Pons (tissue), 1 donor: Measurements from ENCODE around the gene SYT8.
"Not testable (repeated sequence)": the region's sequence is repeated elsewhere in the genome, so short reads cannot be mapped to it uniquely, and the experiment has no call there.

Experiments used
- DNase-seq: peaks from one replicate; pipeline ENCODE4 v3.0.0-alpha.2; 2016; ENCODE audit warnings: low spot score

Gene SYT8

DNA sequence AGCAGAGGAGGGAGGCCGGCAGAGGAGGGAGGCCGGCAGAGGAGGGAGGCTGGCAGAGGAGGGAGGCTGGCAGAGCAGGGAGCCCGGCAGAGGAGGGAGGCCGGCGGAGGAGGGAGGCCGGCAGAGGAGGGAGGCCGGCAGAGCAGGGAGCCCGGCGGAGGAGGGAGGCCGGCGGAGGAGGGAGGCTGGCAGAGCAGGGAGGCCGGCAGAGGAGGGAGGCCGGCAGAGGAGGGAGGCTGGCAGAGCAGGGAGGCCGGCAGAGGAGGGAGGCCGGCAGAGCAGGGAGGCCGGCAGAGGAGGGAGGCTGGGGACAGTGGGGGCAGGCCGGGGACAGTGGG is 39.0 kb downstream of the SYT8 start:
- not testable (repeated sequence) for DNase-seq

DNA sequence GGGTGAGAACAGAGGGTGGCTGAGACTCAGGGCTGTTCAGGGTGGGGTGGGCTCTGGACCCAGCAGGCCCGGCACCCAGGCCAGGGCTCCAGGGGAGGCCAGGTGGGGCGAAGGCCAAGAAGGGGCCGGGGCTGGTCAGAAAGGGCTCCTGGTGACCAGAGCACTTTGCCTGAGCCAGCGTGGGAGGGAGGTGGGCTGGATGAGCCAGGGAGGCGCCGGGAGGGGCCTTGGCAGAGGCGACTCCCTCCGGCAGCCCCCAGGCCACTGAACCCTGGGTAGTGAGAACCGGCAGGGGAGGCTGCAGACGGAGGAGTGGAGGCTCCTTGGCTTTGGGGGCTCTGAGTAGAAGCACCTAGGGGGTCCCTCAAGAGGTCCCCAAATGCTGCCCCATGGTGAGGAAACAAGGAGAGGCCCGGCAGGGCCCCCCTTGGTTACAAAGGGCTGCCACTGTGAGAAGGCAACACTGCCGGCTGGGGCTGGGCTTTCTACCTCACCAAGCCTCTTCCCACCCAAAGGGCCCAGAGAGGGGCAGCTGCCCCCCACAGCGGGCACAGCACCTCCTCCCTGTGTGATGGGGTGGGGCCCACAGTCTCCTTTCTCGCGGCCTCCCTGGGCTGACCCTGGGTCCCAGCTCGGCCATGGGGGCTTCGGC is 39.8 kb downstream of the SYT8 start:
- not testable (repeated sequence) for DNase-seq

DNA sequence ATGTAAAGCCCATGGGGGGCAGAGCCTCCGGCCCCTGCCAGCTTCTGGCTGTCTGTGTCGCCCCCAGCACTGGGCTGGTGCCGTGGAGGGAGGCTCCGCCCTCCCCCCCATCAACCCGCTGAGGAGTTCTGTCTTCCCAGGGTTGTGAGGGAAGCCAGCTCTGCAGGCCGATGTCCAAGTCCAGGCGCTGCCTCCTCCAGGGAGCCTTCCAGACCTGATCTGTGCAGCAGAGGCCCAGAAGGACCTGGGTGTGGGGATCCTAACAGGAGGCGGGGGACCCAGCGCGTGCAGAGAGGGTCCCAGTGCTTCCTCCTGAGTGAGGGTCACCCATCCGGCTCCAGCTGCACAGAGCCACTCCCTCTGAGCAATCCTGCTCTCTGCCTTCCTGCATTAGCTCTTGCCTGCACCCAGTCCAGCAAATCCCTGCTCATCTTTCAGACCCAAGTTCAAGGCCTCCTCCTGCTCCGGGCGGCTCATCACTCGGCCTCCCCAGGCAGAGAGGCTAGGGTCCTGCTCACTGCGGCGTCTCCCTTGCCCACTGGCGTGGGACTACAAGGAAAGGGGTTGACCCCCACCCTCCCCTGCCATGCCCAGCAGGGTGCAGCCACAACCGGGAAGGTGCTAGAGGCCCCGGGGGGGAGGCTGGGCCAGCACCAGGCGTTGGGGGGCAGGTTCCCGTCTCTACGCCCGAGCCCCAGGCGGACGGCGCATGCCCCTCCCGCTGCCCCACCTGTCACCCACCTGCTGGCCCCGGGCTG is 40.5 kb downstream of the SYT8 start:
- no peak for DNase-seq

DNA sequence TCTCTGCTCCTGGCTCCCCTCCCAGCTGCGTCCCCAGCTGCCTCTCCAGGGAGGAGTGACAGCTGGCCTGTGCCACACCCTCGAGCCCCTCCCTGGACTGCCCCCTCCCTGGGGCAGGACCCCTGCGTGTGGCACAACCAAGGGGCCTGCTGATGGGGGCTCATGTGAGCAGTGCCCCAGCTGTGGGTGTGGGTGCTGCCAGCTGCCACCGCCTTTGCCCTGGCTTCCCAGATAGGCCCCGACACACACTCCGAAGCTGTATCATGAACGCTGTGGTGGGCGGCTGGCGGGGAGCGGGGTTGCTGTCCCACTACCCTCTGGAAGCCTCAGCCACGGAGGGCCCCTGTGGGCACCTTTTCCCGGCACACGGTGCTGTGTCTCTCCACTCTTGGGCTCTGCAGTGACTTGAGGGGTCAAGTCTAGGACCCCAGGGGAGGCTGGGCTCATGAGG is 41.1 kb downstream of the SYT8 start:
- DNase-seq = not testable (repeated sequence)

DNA sequence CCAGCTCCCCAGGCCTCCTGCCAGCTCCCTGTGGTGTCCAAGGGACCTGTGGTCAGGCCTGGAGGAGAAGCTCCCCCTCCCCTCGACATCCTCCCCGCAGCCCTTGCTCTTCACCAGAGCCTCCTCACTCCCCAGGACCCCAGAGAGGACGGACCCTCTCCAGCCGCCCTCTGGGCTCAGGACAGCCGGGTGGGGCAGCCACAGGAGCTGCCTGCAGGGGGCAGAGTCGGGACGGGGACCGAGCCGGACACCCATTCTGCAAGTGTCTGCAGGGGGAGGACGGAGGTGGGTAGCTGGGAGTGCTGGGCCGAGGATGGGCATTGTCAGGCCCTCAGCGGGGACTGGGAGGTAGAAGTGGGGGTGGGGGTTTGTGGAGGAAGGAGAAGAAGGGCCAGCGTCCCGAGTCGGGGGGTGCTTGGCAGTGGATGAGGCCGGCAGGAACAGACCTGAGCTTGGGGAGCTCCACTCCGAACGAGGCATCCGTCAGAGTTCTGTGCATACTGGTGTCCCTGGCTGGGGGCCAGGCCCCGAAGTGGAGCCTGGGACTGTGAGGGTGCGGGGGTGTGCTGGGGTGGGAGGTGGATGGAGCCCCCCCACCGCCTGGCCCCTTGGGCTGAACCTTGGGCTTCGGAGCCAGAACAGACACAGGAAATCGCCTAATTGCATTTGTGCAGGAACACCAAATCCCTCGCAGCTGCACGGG is 41.7 kb downstream of the SYT8 start:
- no peak for DNase-seq

DNA sequence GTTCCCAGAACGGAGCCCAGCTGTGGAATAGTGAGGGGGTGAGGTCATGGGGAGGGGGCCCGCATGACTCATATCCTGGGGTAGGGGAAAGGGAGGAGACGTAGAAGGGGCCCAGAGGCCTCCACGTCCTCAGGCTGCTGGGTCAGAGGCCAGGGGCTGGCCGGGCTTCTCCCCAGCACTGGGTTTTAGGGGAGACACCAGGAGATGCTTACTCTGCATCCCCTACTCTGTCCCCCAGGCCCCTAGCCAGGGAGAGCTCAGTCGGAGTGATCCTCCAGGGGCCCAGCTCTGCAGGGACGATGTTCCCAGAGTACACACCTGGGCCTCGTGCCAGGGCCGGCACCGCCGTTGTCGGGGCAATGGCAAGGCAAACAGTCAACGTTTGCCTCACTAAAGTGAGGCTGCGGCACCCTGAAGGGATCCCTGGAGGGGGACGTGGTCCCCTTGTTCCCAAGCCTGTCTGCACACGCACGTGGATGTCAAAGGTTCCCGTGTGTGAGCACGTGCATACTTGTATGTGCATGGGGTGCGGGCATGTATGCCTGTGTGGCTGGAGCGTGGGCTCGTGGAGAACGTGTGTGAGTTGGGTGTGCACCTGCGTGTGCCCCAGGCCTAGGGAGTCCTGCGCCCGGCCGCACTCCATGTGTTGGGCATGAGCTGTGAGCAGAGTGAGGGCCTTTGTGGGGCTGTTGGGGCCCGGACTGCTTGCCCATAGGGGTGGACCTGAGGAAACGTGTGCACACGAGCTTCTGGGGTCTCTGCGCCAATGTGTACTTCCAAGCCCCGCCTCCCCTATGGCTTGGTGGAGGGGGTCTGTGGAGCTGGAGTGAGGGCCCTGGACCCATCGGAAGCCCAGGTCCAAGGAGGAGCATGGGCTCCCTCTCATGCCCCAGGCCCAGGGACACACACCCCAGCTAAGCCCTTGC is 42.7 kb downstream of the SYT8 start:
- DNase-seq = no peak

DNA sequence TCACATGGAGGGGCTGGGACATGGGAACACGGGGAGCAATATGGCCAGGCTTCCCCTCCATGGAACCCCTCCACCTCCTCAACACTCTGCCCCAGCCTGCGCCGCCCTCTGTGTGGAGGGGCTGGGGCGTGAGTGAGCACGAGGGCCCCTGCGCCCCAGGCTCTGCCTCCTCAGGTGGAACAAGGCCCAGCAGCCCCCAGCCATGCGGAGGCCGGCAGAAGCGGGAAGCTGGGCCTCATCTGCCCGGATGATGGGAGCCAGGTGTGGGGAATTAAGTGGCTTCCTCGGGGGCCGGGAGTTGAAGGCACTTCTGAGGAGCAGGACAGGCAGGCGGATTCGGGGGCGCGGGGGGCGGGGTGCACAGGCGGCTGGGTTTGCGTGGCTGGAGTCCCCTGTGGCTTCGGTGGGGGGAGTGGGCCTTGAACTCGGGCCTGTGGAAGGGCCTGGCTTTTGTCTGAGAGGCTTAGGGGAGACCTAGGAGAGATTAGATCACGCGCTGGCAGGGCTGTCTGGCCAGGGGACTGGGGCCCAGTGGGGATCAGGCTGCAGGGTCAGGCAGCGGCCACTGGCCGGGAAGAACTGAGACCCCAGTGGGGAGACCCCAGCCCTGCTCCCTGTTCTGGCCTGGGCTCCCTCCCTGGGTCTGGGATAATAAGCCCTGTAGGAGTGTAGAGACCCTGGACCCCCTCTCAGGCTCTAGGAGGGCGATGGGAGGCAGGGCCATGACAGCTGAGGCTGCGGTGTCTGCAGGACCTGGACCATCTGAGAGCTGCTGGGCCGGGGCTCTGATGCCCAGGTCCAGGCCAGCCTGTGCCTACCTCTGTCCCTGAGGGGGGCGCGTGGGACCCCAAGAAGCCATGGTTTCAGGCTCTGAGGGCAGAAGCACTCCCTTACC is 43.6 kb downstream of the SYT8 start:
- no peak for DNase-seq

DNA sequence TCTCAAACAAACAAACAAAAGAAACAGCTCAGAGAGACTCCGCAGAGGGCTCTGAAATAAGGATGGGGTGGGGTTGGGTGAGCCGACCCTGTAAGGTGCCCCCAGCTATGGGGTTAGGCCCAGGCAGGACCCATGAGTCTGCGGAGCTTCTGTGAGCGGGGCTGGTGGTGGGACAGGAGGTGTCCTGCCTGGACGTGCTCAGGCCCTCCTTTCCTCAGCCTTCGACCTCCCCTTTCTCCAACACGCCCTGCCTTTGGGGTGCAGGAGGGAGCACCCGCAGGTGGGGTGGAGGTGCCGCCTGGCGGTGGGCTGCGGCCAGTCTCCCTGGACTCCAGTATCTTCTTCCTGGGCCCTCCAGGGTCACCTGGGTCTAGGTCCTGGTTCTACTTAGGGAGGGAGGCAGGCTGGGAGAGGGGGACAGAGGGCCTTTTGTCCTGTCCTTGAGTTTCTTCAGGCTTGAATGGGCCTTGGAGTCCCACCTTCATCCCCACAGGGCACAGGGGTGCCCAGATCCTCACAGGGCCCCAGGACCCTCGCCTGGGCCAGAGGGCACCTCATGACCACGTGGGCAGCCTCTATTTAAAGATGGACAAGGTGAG is 44.7 kb downstream of the SYT8 start:
- DNase-seq = no peak

DNA sequence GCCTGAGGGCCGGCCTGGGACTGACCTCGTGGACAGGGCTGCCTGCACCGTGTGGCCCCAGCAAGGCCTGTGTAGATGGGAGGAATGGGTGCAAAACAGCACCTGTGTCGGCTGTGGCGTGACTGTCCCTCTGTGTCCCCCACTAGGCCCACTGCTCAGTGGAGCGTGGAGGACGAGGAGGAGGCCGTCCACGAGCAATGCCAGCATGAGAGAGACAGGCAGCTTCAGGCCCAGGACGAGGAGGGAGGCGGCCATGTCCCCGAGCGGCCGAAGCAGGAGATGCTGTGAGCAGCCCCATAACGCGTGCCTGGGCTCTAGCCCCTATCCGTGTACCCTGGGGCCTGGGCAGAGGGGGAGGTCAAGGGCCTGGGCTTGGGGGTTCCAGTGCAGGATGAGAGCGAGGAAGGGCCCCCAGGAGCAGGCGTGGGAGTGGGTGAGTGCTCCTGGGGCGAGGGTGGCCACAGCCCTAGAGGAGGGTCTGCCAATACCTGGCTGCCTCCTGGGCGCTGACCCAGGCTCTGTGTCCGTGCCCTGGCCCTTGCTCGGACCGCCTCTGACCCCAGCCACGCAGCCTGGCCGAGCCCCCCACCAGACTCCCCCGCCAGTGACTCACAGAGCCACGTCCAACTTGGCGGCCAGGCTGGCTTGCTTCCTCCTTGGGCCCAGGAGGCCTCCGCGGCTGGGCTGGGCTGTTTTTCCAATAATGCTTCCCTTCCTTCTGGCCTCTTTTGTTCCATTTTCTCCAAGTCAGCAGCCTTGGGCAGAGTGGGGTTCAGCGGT is 45.3 kb downstream of the SYT8 start:
- DNase-seq = no peak

DNA sequence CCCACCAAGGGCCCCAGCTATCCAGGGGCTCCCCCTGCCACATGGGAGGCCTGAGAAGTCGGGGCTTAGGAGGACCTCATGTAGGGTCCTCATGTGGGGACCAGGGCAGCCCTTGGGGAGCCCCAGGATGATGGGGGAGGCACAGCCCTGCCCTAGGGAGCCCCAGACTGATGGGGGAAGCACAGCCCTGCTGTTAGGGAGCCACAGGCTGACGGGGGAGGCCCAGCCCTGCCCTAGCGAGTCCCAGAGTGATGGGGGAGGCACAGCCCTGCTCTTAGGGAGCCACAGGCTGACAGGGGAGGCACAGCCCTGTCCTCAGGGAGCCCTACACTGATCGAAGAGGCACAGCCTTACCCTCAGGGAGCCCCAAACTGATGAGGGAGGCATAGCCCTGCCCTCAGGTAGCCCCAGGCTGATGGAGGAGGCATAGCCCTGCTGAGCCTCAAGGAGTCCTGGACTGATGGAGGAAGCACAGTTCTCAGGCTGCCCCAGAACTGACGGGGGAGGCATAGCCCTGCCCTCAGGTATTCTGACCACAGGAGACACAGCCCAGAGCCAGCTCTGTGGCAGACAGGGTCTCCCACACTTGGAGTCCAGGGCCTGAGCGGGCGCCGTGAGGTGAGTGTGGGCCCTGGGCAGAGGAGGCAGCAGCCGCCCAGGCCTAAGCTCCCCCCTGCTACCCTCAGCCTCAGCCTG is 46.1 kb downstream of the SYT8 start:
- no peak for DNase-seq

DNA sequence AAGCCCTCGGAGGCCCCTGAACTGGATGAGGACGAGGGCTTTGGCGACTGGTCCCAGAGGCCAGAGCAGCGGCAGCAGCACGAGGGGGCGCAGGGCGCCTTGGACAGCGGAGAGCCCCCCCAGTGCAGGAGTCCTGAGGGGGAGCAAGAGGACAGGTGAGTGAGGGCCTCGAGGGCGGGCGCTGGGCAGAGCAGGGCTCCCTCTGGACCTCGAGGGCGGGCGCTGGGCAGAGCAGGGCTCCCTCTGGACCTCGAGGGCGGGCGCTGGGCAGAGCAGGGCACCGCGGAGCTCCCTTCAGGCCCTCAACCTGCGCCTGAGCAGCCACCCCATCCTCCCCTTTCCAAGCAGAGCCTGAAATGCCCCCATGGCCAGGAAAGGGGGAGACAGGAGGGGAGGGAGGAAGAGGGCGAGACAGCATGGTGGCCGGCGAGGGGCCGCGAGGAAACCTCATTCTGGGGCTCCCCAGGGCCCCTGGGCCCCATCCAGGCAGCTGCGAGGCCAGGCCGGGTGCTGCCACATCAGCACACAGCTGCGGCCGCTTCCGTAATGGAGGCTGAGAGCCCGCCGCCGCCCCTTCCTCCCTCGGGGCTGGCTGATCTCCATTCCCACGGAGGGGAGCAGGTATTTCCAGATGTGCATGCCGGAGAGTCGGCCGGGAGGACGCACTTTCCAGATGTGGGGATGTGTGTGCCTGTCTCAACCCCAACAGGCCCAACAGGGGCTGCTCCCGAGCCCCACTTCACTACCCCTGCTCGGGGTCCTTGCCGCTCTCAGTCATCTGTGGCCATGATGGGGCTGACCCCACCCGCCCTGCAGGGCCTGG is 46.9 kb downstream of the SYT8 start:
- DNase-seq = no peak

DNA sequence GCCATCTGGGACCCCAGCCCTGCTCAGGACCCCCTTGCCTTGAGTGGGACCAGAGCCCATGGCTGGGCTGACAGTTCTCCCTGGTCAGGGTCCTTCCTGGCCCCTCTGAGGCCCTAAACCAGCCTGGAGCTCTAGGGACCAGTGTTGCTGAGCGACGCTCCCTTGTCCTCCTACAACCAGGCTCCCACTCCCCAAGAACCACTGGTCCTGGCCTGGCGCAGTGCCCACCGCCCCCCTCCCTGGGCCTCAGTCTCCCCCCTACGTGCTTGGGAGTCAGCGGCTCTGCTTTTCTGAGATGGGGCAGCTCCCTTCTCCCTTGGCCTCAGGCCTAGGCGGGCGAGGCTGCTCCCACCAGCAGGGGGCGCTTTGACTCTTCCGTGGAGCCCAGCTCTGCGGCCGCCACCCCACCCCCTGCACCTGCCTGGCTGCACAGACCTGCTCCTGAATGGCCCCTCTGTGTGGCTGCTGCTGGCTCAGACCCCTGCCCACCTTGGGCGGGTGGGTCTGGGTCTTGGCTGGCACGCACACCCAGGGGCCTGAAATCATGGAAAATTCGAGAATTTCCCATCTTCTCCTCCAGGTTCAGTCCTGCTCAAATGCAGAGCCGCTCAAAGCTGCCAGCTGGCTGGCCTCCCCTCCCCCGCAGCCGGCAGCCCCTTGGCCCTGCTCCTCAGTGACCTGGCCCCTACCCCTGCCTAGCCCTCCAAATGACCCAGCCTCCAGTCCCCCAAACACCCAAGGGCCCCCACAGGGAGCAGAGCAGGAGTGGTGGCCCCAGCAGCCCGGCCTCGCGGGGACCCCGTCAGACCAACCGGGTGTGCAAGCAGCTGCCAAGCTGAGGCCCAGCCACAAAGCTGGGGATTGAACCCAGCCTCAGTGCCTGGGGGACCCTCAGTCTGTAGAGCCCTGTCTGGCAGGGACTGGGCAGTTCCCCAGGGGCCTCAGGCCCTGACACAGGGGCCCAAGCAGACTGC is 47.8 kb downstream of the SYT8 start:
- peak; percentile 36 for DNase-seq

DNA sequence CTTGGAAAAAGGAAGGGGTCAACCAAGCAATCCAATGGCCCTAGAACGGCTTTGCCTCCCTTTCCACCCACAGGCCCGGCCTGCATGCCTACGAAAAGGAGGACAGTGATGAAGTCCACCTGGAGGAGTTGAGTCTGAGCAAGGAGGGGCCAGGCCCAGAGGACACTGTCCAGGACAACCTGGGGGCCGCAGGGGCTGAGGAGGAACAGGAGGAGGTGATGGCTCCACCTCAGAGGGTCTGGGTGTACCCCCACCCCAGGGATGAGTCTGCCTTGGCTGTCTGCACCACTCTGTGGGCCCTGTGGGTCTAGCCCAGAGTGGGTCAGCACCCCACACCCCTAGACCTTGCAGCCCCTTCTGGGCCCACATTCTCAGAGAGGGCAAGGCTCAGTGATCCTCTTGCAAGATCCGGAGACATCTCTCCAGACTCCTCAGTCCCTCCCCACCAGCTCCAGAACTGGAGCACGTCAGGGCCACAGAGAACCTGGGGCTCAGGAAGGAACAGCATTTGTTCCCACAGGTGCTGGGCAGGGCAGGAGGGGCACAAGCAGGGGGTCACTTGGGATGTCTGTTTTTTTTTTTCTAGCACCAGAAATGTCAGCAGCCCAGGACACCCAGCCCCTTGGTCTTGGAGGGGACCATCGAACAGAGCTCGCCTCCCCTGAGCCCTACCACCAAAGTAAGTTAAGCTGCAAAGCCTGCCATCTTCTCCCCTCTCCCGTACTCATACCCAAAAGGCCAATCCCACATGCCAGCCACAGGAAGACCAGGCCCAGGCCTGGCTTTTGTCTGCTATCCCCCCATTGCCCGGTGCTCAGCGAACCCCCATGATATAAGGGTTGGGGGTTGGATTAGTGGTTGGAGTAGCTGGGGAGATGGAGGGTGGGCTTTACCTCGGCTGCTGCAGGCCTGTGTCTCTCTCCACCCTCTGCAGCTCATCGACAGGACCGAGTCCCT is 48.8 kb downstream of the SYT8 start:
- DNase-seq = no peak

DNA sequence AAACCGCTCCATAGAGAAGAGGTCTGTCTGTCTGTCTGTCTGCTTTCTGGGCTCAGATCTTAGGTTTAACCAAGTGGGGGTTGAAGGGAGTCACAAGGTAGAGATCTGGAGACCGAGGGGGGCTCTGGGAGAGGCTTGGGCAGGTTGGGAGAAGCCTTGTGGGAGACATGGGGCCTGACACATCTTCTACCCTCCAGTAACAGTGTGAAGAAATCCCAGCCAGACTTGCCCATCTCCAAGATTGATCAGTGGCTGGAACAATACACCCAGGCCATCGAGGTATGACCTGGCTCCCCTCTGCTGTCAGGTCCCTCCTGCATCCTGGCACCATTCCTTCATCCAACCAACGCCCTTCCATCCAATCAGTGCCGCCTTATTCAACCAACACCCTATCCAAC is 49.5 kb downstream of the SYT8 start:
- no peak for DNase-seq

DNA sequence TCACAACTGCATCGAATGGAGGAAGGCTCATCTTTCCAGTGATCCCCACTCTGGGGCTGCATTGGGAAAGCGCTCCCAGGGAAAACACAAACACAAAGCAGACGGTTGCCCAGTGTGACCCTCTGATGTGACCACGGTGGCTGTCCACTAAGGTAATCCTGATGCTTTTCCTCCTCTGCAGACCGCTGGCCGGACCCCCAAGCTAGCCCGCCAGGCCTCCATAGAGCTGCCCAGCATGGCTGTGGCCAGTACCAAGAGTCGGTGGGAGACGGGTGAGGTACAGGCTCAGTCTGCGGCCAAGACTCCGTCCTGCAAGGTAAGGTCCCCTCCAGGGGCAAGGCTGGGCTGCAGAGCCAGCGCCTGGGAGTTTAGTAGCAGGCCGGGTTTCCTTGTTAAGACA is 51.8 kb downstream of the SYT8 start:
- DNase-seq = not testable (repeated sequence)
